GM10266 (cell line): ENCODE results near the gene SLC34A3.

Experiments
- DNase-seq: peaks from one replicate; pipeline ENCODE4 v3.0.0; 2012; ENCODE audit errors: extremely low spot score
- CTCF ChIP-seq: IDR thresholded peaks from 2 replicates; pipeline ENCODE4 v1.5.1; 2012; ENCODE audit warnings: mild to moderate bottlenecking, low read depth; ENCODE audit not compliant: control insufficient read depth, insufficient read depth; ENCODE audit errors: missing control alignments

Gene SLC34A3

DNA sequence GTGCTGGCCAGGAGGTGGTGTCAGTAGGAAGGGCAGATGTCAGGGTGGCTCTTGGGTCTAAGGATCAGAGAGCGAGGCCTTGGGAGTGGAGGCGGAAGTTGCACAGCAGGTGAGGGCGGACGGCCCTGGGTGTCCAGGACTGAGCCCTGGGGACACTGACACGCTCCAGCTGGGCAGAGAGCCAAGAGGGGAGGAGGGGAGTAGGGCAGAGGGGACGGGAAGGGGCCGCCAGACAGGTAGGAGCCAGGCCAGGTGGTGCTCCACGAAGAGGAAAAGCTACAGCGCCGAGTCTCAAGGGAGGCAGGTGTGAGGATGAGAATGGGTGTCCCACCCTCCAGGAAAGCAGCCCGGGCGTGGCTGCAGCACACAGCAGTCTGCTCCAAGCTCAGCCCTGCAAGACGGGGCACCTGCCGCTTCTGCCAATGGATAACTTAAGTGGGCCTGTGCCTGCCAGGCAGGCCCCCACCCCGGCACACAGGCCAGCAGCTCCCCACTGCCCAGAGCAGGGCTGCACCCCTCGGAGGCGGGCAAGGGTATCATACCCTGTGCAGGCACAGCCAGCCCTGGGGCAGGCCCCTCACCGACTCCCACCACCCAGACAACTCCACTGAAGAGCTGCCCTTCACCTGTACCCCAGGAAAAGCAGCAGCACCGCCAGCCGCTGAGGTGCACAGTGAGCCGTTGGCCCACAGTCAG is 35.0 kb upstream of the SLC34A3 start:
- DNase-seq, result no peak
- no peak for TF ChIP-seq CTCF

DNA sequence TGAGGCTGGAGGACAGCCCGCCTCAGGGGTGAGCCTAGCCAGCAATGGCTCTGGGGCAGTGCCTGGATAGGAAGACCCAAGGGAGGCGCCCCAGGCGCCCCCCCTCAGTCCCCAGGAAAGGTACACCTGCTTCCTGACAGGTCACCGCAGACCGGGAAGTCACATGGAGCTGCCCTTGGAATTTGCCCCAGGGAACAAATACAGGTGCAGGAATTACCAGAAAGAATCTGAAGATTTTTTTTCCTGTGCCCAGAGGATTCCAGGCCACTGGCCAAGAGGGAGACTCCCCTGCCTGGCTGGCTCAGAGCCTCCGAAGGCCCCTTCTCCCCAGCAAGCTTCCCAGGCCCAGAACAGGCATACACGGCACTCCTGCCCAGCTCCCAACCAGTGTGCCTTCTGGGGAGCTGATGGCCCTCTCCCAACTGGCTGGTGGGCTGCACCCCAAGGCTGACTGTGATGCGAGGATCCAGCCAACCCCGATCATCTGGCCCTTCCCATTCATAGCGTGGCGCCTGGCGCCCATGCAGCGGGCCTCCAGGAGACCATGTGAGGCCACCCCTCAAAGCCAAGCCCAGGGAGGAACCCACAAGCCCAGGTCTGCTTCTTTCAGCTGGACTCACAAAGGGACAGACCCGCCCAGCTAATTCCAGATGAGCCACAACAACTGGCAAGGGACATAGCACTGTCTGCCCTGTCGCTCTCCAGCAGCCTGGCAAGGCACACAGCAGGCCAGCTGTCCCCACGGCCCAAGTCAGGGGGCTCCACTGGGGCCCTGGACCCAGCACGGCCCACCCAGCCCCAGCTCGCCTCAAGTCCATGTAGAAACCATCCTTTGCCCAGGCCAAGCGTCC is 32.4 kb upstream of the SLC34A3 start:
- DNase-seq, result no peak
- no peak for TF ChIP-seq CTCF

DNA sequence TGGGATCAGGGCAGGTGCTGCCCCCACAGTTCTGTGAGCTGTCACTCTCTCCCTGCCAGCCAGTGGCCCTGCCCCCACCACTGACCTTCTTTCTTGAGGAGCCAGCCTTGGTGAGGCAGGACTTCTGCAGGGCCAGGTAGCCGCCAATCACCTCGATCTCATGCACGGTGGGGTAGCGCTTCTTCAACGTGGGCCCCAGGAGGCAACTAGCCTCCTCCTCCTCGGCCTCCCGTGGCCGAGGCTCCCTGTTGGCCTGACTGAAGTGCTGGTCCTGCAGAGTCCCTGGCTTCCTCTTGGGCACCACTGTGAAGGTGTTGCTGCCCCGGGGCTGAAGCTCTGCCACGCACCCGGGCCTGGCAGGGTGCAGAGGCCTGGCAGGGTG is 31.8 kb upstream of the SLC34A3 start:
- no peak for TF ChIP-seq CTCF
- no peak for DNase-seq

- no peak for TF ChIP-seq CTCF
- DNase-seq, result no peak
Observed at GRCh38 chr9:137199411-137200121, 31.1 kb upstream of the SLC34A3 start.

- DNase-seq, result peak; percentile 100
- no peak for TF ChIP-seq CTCF
Observed at GRCh38 chr9:137200311-137201204, 30.1 kb upstream of the SLC34A3 start, which contains the start of gene TPRN. Gene TPRN, minus strand, starts transcription at chr9:137200741. Its CDS starts 30 bp downstream, at chr9:137200711.

DNA sequence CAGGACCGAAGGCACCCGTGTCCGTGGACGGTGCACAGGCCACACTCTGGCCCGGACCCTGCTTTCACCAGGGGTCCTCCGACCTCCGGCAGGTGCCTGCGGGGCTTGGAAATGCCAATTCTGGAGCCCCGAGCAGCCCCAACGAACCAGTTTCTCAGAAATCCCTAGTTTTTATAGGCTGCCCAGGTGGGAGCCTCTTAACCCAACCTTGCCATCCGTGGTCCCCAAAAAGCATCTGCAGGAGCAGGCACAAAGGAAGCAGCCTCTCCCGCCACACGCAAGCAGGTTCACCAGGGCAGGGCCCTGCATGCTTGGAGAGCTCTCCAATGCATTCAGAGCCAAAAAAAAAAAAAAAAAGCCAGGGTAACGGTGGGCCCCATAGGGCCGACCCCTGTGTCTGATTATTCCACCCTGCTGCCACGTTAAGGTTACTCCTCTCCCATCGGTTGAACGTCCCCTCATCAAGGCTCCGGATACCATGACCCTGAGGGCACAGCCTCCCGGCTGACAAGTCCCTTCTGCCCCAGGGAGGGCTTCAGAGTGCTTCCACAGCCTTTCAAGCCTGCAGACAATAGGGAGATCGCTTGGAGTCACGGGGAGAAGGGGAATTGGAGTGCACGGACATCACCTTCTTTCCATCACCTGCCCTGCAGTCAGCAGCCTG is 29.4 kb upstream of the SLC34A3 start:
- no peak for TF ChIP-seq CTCF
- no peak for DNase-seq
